PFSK-1 (cell line): ENCODE data around the gene FMN1.

Source experiments
- FOXP2 ChIP-seq: optimal IDR thresholded peaks from 2 replicates; pipeline ENCODE3; 2011; ENCODE audit warnings: borderline replicate concordance, control low read depth, inconsistent platforms; ENCODE audit not compliant: insufficient read depth; ENCODE audit errors: extremely low read length, extremely low read depth
- POLR2AphosphoS5 ChIP-seq: IDR thresholded peaks from 2 replicates; pipeline ENCODE4 v1.6.1; 2012; ENCODE audit warnings: low read depth, mild to moderate bottlenecking, control low read depth, low read length, moderate library complexity
- REST ChIP-seq, 2 experiments: IDR thresholded peaks; 2 replicates each; pipeline versions ENCODE4 v1.6.1 to v1.8.0; 2011 to 2012; ENCODE audit warnings: low read depth in 2 of 2, low read length in 2 of 2, control low read depth in 1 of 2, inconsistent platforms in 1 of 2, mild to moderate bottlenecking in 1 of 2, moderate library complexity in 1 of 2; ENCODE audit not compliant: insufficient read depth in 1 of 2
- SIN3A ChIP-seq: IDR thresholded peaks from 2 replicates; pipeline ENCODE4 v1.6.1; 2012; ENCODE audit warnings: mild to moderate bottlenecking, low read length, moderate library complexity, borderline replicate concordance; ENCODE audit not compliant: insufficient read depth
- TAF1 ChIP-seq: IDR thresholded peaks from 2 replicates; pipeline ENCODE4 v1.6.1; 2012; ENCODE audit warnings: low read length, control low read depth, borderline replicate concordance; ENCODE audit not compliant: insufficient read depth

The FMN1 gene

GRCh38 chr15:32886459-32886858, 308.1 kb downstream of the FMN1 start:
- TF ChIP-seq REST (IDR thresholded peaks at IDR 0.05; ENCODE audit: insufficient read depth in 1 of 2, low read depth in 2 of 2, low read length in 2 of 2) (no peak), TAF1 (no peak), FOXP2 (no peak), POLR2AphosphoS5 (no peak), SIN3A (no peak)

GRCh38 chr15:32885713-32886112, 308.8 kb downstream of the FMN1 start:
- TF ChIP-seq FOXP2 (no peak), SIN3A (no peak), REST (IDR thresholded peaks at IDR 0.05; ENCODE audit: insufficient read depth in 1 of 2, low read depth in 2 of 2, low read length in 2 of 2) (no peak), TAF1 (no peak), POLR2AphosphoS5 (no peak)

- TF ChIP-seq TAF1 (no peak), FOXP2 (no peak), REST (IDR thresholded peaks at IDR 0.05; ENCODE audit: insufficient read depth in 1 of 2, low read depth in 2 of 2, low read length in 2 of 2) (no peak), POLR2AphosphoS5 (no peak), SIN3A (no peak)
Measured at GRCh38 chr15:32884146-32884545, 310.4 kb downstream of the FMN1 start.

- TF ChIP-seq POLR2AphosphoS5 (no peak), FOXP2 (no peak), REST (IDR thresholded peaks at IDR 0.05; ENCODE audit: insufficient read depth in 1 of 2, low read depth in 2 of 2, low read length in 2 of 2) (no peak), TAF1 (no peak), SIN3A (no peak)
Measured at GRCh38 chr15:32882955-32883354, 311.6 kb downstream of the FMN1 start.

- TF ChIP-seq FOXP2 (no peak), TAF1 (no peak), POLR2AphosphoS5 (no peak), REST (IDR thresholded peaks at IDR 0.05; ENCODE audit: insufficient read depth in 1 of 2, low read depth in 2 of 2, low read length in 2 of 2) (no peak), SIN3A (no peak)
Measured at GRCh38 chr15:32881528-32881927, 313.0 kb downstream of the FMN1 start.
